ENCODE measurements around the gene CPVL.

Gene CPVL

DNA sequence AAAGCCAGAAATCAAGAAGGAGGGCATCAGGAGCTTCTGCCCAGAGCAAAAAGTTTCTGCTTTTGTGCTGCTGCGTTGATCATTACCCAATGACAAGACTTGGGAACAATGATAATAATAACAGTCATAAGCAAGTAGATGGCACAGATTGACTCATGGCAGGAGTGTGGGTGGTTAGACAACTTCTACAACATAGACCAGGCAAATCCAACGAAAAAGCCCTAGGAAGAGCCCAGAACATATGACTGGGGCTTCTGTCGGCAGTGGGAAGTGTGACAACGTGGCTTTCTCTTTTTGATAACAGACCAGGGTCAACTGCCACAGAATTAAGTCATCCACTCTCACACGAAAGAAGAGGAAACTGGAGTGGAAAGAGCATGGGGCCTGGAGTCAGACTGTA, 102.8 kb downstream of the CPVL start:
- no peak for DNase-seq (ENCODE audit: low read depth)

DNA sequence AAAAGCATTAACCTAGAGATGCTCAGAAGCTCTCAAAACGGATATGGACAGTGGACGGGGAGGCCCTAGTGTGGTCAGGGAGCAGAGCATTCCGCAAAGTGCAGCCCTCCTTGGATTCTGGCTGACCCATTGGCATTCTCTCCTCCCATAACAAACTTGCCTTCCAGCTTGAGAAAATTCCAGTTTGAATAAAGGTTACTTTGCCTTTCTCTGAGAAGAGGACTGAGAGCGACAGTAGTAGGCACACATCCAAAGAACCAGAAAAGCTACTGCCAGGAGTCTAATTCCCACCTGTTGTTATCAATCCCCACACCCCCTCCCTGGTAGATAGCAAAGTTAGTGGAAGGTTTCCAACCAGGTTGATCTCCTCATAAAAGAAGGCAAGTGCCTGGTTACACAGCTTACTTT, 103.5 kb downstream of the CPVL start:
- DNase-seq (ENCODE audit: low read depth) = no peak

DNA sequence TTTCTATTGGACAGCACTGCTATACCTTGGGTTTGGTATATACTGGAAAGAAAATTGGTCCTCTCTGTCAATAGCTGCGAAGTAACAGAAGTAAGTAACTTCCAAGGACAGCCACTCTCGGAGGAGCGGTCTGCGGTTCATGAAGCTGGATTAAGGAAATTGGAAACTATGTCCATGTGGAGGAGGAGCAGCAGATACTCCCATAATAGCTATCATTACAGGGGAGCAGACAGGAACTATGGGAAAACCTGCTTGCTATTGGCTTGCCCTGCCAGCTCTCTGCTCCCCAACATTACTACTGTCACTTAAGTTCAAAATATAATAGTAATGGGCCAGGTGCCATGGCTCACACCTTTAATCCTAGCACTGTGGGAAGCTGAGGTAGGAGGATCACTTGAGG, 104.3 kb downstream of the CPVL start:
- DNase-seq (ENCODE audit: low read depth) = no peak

DNA sequence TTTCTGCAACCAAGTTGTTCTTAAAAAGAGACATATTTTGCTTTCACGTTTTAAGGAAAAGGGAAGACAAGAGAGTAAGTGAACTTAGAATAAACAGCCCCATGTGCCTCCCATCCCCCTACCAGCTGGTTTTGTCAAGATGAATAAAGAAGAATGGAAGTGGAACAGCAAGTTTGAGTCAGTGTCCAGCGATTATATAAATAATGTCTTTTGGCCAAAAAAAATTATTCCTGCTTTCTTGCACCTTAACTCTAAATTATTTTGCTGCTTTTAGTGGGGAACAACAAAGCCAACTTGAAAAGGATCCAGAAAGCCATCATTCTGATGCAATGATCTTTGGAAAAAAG, 105.8 kb downstream of the CPVL start:
- DNase-seq (ENCODE audit: low read depth) = no peak

DNA sequence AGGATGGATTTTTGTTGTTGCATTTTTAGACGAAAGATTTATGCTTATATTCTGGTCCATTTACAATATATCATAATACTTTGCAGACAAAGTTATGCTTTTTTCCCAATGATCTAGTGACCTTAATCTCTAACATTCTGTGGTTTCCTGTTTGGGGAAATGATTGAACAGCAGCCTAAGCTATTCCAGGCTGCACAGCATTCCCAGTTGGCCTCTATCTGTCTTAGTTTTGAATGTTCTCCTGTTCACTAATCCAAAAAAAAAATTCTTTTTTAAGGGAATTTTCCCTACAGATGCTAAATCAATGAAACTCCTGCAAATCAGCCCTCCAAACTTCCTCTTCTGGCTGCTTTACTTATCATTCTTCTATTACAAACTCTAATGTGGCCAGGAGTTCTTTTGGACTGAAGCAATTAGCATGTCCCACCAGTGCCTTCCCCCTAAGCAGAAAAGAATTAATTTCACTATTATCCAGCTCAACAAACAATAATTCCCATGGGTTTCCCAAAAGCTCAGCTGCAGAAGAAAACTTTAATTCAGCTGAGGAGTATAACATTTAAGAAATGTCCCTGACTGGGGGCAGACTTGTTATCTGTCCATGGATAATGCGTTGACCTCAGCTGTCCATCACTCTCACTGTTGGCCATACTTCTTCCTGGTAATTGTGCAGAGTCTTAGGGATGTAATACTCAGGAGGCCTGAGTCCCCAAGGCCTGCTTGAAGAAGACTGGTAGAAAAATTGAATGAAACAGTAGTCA, 106.3 kb downstream of the CPVL start:
- no peak for DNase-seq (ENCODE audit: low read depth)

DNA sequence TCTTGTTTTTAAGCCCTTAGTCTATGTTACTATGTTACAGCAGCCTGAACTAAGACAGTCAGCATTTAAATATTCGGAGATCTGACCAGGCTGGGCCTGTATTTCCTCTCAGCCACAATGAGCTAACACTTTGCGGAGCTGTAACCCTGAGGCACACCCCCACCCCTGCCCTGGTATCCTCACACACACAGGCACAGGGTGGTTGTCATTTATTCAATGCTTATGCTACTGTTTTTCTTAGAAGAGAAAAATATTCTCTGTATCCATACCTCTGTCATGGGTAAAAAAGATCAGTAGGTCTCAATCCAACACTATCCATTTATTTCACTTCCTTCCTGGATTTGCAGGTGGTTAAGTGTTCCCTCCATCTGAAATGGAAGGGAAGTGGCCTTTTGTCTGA, 107.9 kb downstream of the CPVL start:
- DNase-seq (ENCODE audit: low read depth) = peak; percentile 4

DNA sequence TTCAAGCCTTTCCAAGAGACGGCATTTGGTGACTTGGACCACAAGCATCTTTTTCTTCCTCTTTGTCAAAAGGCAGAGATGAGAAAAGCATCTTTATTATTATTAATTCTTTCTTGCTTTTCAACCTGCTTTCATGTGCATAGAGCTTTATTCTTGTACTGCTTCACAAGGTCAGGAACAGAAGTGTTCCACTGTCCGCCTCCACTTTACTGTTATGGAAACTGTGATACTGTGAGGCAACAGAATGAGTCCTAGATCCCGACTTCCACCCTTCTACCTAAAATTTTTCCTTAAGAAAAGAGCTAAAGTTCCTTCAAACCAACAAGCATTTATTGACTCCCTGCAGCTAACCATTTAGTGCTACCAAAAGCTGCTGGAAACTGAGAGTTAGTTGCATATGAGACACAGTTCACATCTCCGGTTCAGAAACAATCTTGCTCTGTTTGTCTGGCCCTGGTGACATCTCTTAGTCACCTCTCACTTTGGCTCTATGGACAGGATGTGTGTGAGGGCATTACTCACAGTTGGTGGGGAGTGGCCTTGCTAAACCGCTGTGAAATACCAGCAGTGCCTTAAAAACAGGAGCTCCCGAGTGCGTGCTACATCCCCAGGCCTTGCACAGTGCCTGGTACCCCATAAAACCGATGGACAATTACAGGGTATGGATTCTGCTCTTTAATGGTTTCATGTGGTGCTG, 111.1 kb downstream of the CPVL start:
- peak; percentile 78 for DNase-seq (ENCODE audit: low read depth)

GRCh38 chr7:29033584-29033983, 112.8 kb downstream of the CPVL start:
- no peak for DNase-seq (ENCODE audit: low read depth)

GRCh38 chr7:29032146-29032545, 114.2 kb downstream of the CPVL start:
- DNase-seq (ENCODE audit: low read depth) = no peak

DNA sequence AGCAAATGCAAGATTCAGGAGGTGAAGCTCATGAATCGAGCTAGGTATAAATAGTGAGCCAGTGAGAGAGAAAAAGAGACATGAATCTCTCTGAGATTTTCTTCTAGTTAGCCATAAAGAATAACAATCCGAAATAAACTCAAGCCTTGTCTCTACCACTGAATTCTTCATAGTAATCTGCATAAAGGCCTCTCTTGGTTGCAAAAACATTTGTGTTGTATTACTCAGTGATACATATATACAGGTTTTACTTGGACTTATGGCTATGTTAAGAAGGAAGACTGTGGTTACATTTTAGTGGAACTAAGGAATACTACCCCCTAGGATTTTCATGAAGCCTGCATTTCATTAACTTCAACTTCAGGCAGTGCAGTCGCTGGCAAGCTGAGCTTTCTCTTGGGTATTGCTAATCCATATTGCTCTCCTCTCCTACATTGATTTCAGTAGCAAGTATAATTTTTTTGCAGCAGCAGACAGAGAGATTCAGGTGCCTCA, 115.5 kb downstream of the CPVL start:
- no peak for DNase-seq (ENCODE audit: low read depth)

- DNase-seq (ENCODE audit: low read depth) = no peak
Measured at GRCh38 chr7:29022291-29022988, 123.9 kb downstream of the CPVL start.

DNA sequence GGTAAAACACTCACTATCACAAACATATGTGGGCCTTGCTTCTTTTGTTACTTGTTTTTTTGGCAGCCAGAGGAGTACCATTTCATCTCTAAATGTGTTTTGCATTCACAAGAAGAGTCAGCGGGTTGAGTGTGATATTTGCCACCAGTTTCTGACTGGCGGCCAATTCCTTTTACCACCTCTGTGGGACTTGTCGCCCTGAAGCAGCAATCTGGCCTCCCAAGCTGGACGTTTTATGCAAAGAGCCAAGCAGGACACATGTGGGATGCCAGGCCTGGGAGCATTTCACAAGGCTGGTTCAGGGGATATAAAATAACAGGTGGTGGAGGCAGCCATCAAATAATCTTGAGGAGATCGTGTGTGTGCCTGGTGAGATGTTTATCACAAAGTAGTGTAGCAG, 126.4 kb downstream of the CPVL start:
- DNase-seq (ENCODE audit: low read depth) = no peak

GRCh38 chr7:29019387-29019786, 127.0 kb downstream of the CPVL start:
- peak; percentile 7 for DNase-seq (ENCODE audit: low read depth)

GRCh38 chr7:29017713-29018112, 128.6 kb downstream of the CPVL start:
- no peak for DNase-seq (ENCODE audit: low read depth)

- no peak for DNase-seq (ENCODE audit: low read depth)
Measured at GRCh38 chr7:29014725-29015124, 131.6 kb downstream of the CPVL start.

DNA sequence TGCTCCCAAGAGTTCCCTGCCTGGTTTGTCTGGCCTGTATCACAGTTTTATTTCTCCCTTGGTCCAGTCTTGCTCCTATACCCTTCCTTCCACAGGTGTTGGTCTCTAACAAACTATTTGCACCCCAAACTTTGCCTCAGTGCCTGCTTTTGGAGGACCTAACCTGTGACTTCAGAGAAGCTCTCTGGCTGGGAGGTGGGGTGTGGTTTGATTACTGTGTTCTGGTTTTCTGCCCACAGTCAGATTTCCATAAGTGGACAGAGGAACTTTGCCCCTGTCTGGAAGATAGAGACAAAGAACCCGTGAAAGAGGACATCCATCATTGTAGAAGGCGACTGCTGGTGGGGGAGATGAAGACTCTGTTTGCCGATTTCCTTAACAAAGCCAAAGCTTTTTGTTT, 132.4 kb downstream of the CPVL start:
- DNase-seq (ENCODE audit: low read depth) = no peak

DNA sequence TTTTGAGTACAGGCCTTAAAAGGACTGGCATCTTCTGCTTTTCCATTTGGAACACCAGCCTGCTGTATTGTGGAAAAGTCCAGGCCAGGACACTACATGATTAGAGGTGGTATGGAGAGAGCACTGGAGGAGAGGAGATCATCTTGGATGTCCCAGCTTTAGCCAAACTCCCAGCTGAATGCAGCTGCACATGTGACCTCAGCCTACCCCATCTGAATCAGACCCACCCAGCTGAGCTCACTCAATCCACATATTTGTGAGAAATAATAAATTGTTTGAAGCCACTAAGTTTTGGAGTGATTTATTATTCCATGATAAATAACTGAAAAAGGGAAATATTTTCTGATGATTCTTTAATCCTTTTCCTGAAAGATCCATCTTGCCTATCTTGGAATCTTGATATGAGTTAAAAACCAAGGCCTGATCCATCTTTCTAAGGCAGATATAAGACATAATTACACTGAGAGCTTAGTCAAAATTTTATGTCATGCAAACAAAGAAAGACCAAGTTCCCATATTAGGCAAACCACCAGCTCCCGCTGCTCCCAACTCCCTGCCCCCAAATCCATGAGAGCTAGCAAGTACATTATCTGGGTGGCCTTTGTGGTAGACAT, 133.1 kb downstream of the CPVL start:
- DNase-seq (ENCODE audit: low read depth) = no peak

GRCh38 chr7:29009947-29010346, 136.4 kb downstream of the CPVL start:
- no peak for DNase-seq (ENCODE audit: low read depth)

DNA sequence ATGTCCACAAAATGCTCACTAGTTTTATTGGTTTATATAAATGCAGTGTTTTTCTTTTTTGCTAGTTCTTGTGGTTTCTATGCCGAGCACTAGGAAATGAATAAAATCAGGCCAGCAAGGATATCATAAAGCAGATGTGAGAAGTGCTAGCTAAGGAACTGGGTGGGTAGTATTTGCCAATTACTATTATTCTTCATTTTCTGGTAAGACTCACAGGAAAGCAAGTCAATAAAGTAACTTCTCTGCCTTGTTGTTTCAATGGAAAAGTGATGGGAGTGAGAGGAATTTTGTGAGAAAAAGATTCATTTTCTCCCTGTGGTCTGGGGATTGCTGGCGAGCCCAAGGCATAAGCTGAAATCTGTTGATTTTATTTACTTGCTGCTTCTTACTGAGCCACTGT, 137.7 kb downstream of the CPVL start:
- DNase-seq (ENCODE audit: low read depth) = no peak

GRCh38 chr7:29007127-29007526, 139.2 kb downstream of the CPVL start:
- DNase-seq (ENCODE audit: low read depth) = no peak

DNA sequence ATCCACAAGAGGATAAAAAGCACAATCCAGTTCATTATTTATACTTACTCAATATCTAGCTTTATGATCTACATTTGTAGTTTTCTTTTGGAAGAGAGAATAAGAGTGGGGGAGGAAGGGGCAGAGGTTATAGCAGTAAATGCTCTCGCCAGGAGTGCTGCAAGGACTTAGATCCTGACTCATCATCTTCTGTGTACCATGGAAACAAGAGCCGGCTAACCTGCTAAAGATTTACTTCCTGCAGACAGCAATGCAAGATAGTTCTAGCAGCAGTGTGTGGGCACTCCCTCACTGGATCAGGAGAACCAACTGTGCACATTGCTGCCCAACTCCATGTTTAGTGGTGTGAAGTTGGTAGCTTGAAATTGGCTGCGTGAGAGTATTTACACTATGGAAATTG, 140.5 kb downstream of the CPVL start:
- DNase-seq (ENCODE audit: low read depth) = no peak

DNA sequence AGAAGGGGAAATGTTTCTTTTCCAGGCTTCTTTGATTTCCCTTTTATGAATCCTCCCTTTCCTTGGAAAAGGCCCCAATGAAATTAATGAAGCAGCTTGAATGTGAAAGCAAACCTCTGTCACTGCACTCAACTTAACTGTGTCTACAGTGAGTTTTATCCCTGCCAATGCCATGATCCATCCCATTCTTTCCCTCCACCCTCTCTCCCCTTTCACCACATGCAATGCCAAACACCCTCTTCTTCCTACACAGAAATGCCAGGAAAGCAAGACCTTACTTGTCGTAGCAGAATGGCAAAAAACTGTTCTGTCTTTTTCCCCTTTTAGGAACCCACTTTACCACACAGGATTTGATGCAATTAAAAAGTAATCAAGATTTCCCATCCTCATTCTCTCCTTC, 140.9 kb downstream of the CPVL start:
- no peak for DNase-seq (ENCODE audit: low read depth)

- no peak for DNase-seq (ENCODE audit: low read depth)
Measured at GRCh38 chr7:29003703-29004102, 142.6 kb downstream of the CPVL start.

All from ELR (cell line).